Pancreas (tissue), 10 donors: ENCODE data around the gene PEX14. TPM values are rescaled to one million over a fixed set of nuclear protein-coding genes. Genes with fewer than 3 reads are reported as not detected.

Experiments
- ATAC-seq, 4 donors: fragments of 200-7000 bp; cut with Tn5 transposase; one replicate each; pipeline versions ENCODE4 v1.8.0 to v1.9.1; 2020; ENCODE audit warnings: mild to moderate bottlenecking in 4 of 4, moderate library complexity in 4 of 4
- DNase-seq, 6 donors: peaks; one replicate each; pipeline ENCODE4 v3.0.0-alpha.2; 2020
- FAIRE-seq: peaks from 2 replicates; lab custom pipeline; 2012; peaks lifted over from hg19 to GRCh38; lab: Jason Lieb, UNC
- H3K27ac ChIP-seq, 4 donors: fragments of 200-600 bp; sonication (generic); 1 replicate in 3 of 4; 2 replicates in 1 of 4; pipeline versions ENCODE4 v1.5.0 to v1.8.0; 2020
- H3K27me3 ChIP-seq, 4 donors: fragments of 200-600 bp; one replicate each; pipeline ENCODE4 v1.8.0; 2021
- H3K36me3 ChIP-seq, 3 donors: fragments of 200-600 bp; sonication (generic) in 1 of 3; one replicate each; pipeline versions ENCODE4 v1.5.0 to v1.8.0; 2020 to 2021
- H3K4me1 ChIP-seq, 3 donors: fragments of 200-600 bp; one replicate each; pipeline ENCODE4 v1.8.0; 2021
- H3K4me3 ChIP-seq, 4 donors: fragments of 200-600 bp; sonication (generic) in 2 of 4; one replicate each; pipeline versions ENCODE4 v1.5.0 to v1.8.0; 2020 to 2021
- H3K9me3 ChIP-seq, 4 donors: fragments of 200-600 bp; one replicate each; pipeline ENCODE4 v1.8.0; 2021
- CTCF ChIP-seq, 4 donors: fragments of 200-600 bp; sonication (generic) in 3 of 4; IDR thresholded peaks; one replicate each; pipeline versions ENCODE4 v1.5.0 to v1.8.0; 2021; ENCODE audit warnings: antibody characterized with exemption in 4 of 4
- WGBS, 2 donors: extraction: QIAGEN DNeasy Blood & Tissue Kit; methylation state at CpG; one replicate each; pipeline ENCODE4 v1.1.7; 2013; 5-methylcytosine and 5-hydroxymethylcytosine counted together
- intact Hi-C, 3 donors: fragments of 100-400 bp; cut with DNase I; formaldehyde crosslinking; loops; one replicate each; pipeline versions ENCODE4 v1.11.1 to v1.14.2; 2022
- polyA plus RNA-seq, 2 donors: library from polyadenylated mRNA; stranded (reverse); fragments of 200-250 nt; gene quantifications; one replicate each; pipeline ENCODE4 v1.2.3, GENCODE V29; 2013
- total RNA-seq, 6 donors: library from RNA; stranded (reverse); fragmentation: NEBNext Ultra II Directional in 4 of 6; extraction: Animal tissue kit (Norgen Biotek cat#: 25700) in 4 of 6; gene quantifications; one replicate each; pipeline versions ENCODE4 v1.2.1 to v1.2.4, GENCODE V29; 2021 to 2023
- donor health status: healthy with polysubstance abuse.
- donor health status: DM: no; HTN: no; CAD: no; lungs with moderate emphysema.
- donor health status: DM: no; HTN: no; CAD: no.
- donor health status: control.
- donor health status: control.
- donor health status: Bipolar disorder and iron deficiency.
- donor health status: DM: yes; HTN: yes; CAD: no.
- donor health status: DM: no; HTN: no; CAD: no.
- donor health status: DM: no; HTN: no; CAD: no.
- donor health status: DM: yes; HTN: yes; CAD: no.

The PEX14 gene
- total and polyA plus RNA-seq, 8 donors = 6.0 to 12.8 (median 8.2) TPM

GRCh38 chr1:10669570-10669969 lies 194.8 kb downstream of the PEX14 start:
- H3K36me3 ChIP-seq = no peaks in the 10 kb centered on the region
- H3K27ac ChIP-seq = no peak overlapping the region
- FAIRE-seq (no peak), DNase-seq (no peak), ATAC-seq (no peak)
- H3K27me3 ChIP-seq = no peaks in the 10 kb centered on the region
- 84 to 86% methylated on average over 11 to 12 of the region's 12 CpGs for WGBS, 2 donors
- intact Hi-C loops = no loop called here
- no peak for TF ChIP-seq CTCF (IDR thresholded peaks at IDR 0.05)
- H3K4me3 ChIP-seq = no peak overlapping the region
- H3K9me3 ChIP-seq = no peaks in the 10 kb centered on the region
- H3K4me1 ChIP-seq = peaks cover 0 to 5% (median 1%) of the 10 kb centered on the region in 3 donors

GRCh38 chr1:10670190-10670589 lies 195.4 kb downstream of the PEX14 start:
- no peak for FAIRE-seq

GRCh38 chr1:10671090-10671489 lies 196.3 kb downstream of the PEX14 start:
- Histone ChIP-seq H3K4me3 (no peak overlapping the region), H3K36me3 (no peaks in the 10 kb centered on the region), H3K9me3 (no peaks in the 10 kb centered on the region), H3K4me1 (peaks cover 0 to 6% (median 4%) of the 10 kb centered on the region in 3 donors), H3K27ac (no peak overlapping the region), H3K27me3 (no peaks in the 10 kb centered on the region)
- no peak for FAIRE-seq
- no peak for TF ChIP-seq CTCF (IDR thresholded peaks at IDR 0.05)
- 82 to 91% methylated on average over 18 of the region's 18 CpGs for WGBS, 2 donors
- intact Hi-C loops = no loop called here
- no peak for ATAC-seq
- no peak for DNase-seq

More at GRCh38 chr1:10670190-10670589, 195.4 kb downstream of the PEX14 start:
- WGBS, 2 donors = 88 to 90% methylated on average over 10 of the region's 10 CpGs
- Histone ChIP-seq H3K4me1 (peaks cover 0 to 6% (median 5%) of the 10 kb centered on the region in 3 donors), H3K36me3 (no peaks in the 10 kb centered on the region), H3K9me3 (no peaks in the 10 kb centered on the region), H3K27ac (no peak overlapping the region), H3K4me3 (no peak overlapping the region), H3K27me3 (no peaks in the 10 kb centered on the region)
- ATAC-seq = no peak
- no peak for TF ChIP-seq CTCF (IDR thresholded peaks at IDR 0.05)
- intact Hi-C loops = no loop called here
- no peak for DNase-seq

GRCh38 chr1:10671622-10672342 lies 197.0 kb downstream of the PEX14 start:
- Histone ChIP-seq H3K4me3 (no peak overlapping the region), H3K27ac (no peak overlapping the region), H3K4me1 (peaks cover 0 to 6% (median 0%) of the 10 kb centered on the region in 3 donors), H3K9me3 (no peaks in the 10 kb centered on the region), H3K27me3 (no peaks in the 10 kb centered on the region), H3K36me3 (no peaks in the 10 kb centered on the region)
- FAIRE-seq (no peak), ATAC-seq (peak in 1 of 4 donors; percentile 2), DNase-seq (no peak)
- TF ChIP-seq CTCF (IDR thresholded peaks at IDR 0.05) = no peak
- WGBS, 2 donors = 75 to 83% methylated on average over 27 of the region's 27 CpGs
- intact Hi-C loops = no loop called here
